LoVo (cell line): ENCODE measurements around the gene CLASP1.
"Not testable (repeated sequence)": the region's sequence is repeated elsewhere in the genome, so short reads cannot be mapped to it uniquely, and the experiment has no call there.

Experiments used
- DNase-seq: peaks from one replicate; pipeline ENCODE4 v3.0.0-alpha.2; 2016; ENCODE audit warnings: low spot score

Gene CLASP1

GRCh38 chr2:121471532-121472469, 177.5 kb downstream of the CLASP1 start:
- no peak for DNase-seq

DNA sequence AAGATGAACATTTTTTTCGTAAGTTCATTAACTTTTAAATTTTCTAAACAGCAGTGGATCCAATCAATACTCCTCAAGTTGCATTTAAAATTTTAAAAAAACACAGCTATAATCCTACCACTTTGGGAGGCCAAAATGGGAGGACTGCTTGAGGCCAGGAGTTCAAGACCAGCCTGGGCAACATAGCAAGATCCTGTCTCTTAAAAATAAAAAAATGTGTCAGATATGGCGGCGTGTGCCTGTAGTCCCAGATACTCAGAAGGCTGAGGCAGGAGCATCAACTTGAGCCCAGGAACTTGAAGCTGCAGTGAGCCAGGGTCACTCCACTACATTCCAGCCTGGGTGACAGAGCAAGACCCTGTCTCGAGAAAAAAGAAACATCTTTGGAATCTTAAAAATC, 178.3 kb downstream of the CLASP1 start:
- no peak for DNase-seq

GRCh38 chr2:121469356-121469755, 179.9 kb downstream of the CLASP1 start:
- DNase-seq: no peak

DNA sequence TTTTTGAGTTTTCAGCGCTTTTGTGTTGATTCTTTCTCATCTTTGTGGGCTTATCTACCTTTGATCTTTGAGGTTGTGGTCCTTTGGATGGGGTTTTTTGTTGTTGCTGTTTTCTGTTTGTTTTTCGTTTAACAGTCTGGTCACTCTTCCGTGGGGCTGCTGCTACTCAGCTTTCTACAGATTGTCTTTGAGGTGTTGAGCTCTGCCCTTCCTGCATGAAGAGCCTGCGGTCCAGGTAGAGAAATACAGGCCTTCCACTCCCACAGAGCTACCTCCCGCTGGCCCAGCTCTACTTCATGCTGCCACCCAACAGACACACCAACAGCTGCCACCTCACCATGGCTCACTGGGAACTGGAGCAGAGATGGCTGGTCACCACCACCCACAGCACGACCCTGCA, 180.3 kb downstream of the CLASP1 start:
- no peak for DNase-seq

GRCh38 chr2:121459291-121459690, 190.0 kb downstream of the CLASP1 start:
- DNase-seq: no peak

GRCh38 chr2:121456325-121456724, 192.9 kb downstream of the CLASP1 start:
- no peak for DNase-seq

GRCh38 chr2:121455446-121455845, 193.8 kb downstream of the CLASP1 start:
- no peak for DNase-seq

DNA sequence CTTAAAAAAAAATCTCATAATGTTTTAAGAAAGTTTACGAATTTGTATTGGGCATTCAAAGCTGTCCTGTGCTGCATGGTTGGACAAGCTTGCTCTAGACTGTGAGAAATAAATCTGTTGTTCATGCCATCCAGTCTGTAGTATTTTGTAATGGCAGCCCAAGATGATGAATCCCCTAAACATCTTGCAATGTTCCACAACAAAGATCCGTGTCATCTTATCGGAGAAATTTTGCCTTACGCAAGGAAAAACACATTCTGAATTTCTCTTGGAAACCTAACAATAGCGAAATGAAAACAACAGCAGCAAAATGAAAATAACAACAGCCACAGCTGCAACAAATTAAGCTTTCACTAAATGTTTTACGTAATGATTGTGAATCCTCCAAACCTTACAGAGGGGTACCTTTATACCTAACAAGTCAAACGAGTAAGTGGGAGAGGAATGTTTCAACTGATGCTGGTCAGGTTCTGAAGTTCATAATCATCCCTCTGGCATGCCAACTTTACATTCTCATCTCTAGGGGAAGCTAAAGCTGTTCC, 194.6 kb downstream of the CLASP1 start:
- DNase-seq: no peak

- no peak for DNase-seq
These were observed 197.9 kb downstream of the CLASP1 start for GRCh38 chr2:121451398-121451797.

GRCh38 chr2:121450301-121450700, 199.0 kb downstream of the CLASP1 start:
- DNase-seq: no peak

DNA sequence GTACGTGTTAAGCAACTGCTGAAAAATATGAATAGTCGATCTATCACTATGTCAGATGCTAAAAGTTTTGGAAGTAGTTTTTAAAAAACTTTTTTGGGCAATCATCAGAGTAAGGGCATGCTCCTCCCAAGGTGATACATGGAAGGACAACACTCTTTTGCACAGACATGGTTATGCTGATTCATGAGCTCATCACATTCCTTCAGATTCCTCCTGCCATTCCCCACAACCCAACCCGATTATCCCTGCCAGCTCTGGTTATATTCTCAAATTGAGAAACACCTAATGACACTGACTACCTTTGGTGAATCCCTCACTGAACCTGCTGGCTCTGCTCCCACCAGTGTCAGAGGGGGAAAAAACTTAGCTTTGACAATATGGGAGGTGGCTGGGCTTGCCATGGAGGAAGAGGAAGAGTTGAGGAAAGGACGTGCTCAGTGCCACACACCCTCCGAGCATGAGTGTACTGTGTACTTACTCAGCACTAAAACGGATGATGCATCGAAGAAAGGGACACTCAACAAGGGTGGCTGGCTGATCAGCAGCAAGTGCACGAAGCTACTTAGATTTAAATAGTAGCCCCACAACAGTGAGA, 202.5 kb downstream of the CLASP1 start:
- no peak for DNase-seq

DNA sequence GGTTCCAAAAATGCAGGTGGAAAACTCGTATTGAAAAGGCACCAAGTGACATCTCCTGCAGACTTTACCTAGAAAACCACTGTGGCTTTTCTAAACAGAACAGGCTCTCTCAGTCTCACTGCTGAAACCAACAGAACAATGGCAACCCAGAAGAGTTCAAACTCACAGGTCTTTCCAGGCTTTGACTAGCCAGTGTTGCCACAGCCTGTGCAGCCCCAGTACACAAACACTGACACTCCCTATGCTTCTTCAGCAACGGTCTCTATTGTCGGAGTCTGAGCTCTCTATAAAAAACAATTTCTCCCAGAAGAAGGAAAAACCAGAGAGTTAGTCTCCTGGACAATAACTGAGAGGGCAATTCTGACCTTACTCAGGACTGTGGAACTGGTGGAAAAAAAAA, 206.4 kb downstream of the CLASP1 start:
- no peak for DNase-seq

- not testable (repeated sequence) for DNase-seq
These were observed 211.0 kb downstream of the CLASP1 start for GRCh38 chr2:121438290-121438689.

DNA sequence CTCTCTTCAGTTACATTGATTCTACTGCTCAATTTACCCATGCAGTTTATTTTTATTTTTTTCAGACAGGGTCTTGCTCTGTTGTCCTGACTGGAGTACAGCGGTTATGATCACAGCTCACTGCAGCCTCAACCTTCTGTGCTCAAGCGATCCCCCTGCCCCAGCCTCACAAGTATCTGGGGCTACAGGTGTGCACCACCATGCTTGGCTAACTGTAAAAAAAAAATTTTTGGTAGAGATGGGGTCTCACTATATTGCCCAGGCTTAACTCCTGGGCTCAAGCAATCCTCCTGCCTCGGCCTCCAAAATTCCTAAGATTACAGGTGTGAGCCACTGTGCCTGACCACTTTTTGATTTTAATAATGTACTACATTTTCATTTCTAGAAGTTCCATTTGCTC, 212.3 kb downstream of the CLASP1 start:
- no peak for DNase-seq

DNA sequence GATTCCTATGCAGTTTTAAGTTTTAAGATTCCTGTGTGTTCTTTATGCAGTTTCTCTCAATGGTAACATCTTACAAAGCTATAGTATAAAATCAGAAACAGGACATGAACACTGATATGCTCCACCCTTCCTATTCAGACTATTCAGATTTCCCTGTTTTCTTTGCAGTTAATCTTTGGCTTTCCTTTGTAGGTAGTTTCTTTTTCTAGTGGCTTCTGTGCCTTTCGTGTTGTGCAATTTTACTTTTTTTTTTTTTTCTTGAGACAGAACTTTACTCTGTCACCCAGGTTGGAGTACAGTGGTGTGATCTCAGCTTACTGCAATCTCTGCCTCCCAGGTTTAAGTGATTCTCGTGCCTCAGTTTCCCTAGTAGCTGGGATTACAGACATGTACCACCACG, 213.5 kb downstream of the CLASP1 start:
- DNase-seq: no peak

- DNase-seq: no peak
These were observed 218.0 kb downstream of the CLASP1 start for GRCh38 chr2:121431214-121431613.

DNA sequence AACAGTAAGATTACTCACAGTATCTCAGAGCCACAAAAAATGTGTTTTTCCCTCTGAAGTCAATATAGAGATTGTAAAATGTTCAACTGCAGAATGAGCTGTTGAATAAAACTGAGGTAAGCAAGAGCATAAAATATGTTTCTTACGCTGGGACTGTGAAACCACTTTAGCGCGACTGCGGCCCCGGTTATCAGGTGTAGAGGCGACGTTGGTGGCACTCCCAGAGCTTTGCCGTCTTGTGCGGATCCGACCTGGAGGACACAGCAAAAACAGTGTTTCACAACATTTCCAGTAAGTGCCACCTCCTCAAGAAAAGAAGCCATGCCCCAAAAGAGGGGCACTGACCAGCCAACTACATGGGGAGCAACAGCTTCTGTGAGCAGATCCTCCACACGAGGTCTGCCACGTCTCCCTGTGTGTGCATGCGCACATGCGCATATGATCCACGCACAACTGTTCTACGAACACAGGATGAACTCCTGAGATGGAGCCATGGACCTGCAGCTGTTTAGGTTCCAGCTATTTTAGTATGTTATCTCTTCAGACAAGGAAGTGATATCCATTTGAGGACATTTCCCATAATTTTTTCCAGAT, 219.2 kb downstream of the CLASP1 start:
- DNase-seq: no peak

GRCh38 chr2:121429119-121429903, 220.0 kb downstream of the CLASP1 start:
- no peak for DNase-seq

GRCh38 chr2:121427187-121427689, 222.0 kb downstream of the CLASP1 start:
- no peak for DNase-seq

GRCh38 chr2:121420486-121420885, 228.8 kb downstream of the CLASP1 start:
- DNase-seq: no peak

DNA sequence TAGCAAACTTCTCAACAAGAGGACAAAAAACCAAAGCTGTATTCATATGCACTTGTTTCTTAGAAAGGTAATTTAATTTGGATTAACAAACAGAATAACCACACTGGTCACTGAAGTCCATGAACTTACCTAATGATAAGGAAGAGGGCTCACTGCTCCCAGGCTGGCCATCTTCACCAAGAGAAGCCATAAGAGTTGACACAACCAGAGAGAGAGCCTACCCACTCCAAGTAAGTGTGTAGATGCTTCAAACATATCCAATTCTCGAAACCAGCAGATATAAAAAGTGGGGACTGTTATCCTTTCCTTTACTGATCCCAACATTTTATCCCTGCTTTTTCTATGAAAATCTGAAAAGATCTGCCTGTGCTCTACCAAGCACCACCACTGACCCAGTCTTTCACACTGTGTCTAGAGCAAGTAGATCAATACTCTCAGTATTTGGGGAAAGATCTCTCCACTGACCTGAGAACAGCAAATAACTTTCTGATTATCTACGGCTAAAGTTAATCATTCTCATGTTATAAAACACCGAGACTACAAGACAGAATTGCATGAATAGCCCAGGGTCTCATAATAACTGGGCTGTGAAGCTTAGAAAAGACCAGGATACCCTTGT, 230.1 kb downstream of the CLASP1 start:
- DNase-seq: no peak
